Measurements from ENCODE around the gene RNF152.

Gene RNF152

GRCh38 chr18:61893971-61894750 lies 1.4 kb upstream of the RNF152 start:
- DNase-seq, result peak; percentile 72

GRCh38 chr18:61893309-61893970 lies 633 bp upstream of the RNF152 start:
- DNase-seq, result peak; percentile 4

- DNase-seq, result no peak
Measured at GRCh38 chr18:61891894-61892293, 913 bp downstream of the RNF152 start.

GRCh38 chr18:61891271-61891670 lies 1.5 kb downstream of the RNF152 start:
- DNase-seq, result no peak

GRCh38 chr18:61890344-61890743 lies 2.5 kb downstream of the RNF152 start:
- no peak for DNase-seq

GRCh38 chr18:61889541-61889940 lies 3.3 kb downstream of the RNF152 start:
- DNase-seq, result no peak

- no peak for DNase-seq
Measured at GRCh38 chr18:61888622-61889021, 4.2 kb downstream of the RNF152 start.

GRCh38 chr18:61887838-61888237 lies 5.0 kb downstream of the RNF152 start:
- DNase-seq, result no peak

- no peak for DNase-seq
Measured at GRCh38 chr18:61883547-61883946, 9.3 kb downstream of the RNF152 start.

- DNase-seq, result no peak
Measured at GRCh38 chr18:61882296-61883004, 10.4 kb downstream of the RNF152 start.

- DNase-seq, result no peak
Measured at GRCh38 chr18:61876899-61877298, 15.9 kb downstream of the RNF152 start.

GRCh38 chr18:61870151-61870550 lies 22.7 kb downstream of the RNF152 start:
- no peak for DNase-seq

- no peak for DNase-seq
Measured at GRCh38 chr18:61869636-61870035, 23.2 kb downstream of the RNF152 start.

GRCh38 chr18:61865466-61866175 lies 27.2 kb downstream of the RNF152 start:
- DNase-seq, result no peak

GRCh38 chr18:61861372-61861771 lies 31.4 kb downstream of the RNF152 start:
- no peak for DNase-seq

- no peak for DNase-seq
Measured at GRCh38 chr18:61860302-61860701, 32.5 kb downstream of the RNF152 start.

GRCh38 chr18:61859113-61859512 lies 33.7 kb downstream of the RNF152 start:
- DNase-seq, result no peak

GRCh38 chr18:61856678-61857077 lies 36.1 kb downstream of the RNF152 start:
- no peak for DNase-seq

GRCh38 chr18:61855449-61856378 lies 37.1 kb downstream of the RNF152 start:
- DNase-seq, result no peak

GRCh38 chr18:61854578-61855448 lies 38.0 kb downstream of the RNF152 start:
- no peak for DNase-seq

GRCh38 chr18:61853855-61854254 lies 39.0 kb downstream of the RNF152 start:
- DNase-seq, result no peak
